Measurements from ENCODE around the gene SLC28A3. TPM values are rescaled to one million over a fixed set of nuclear protein-coding genes. Genes with fewer than 3 reads are reported as not detected.

The SLC28A3 gene
- total RNA-seq, 1 donor = 0.72 TPM

GRCh38 chr9:84354035-84354434 is 13.5 kb upstream of the SLC28A3 start:
- Histone ChIP-seq H2AFZ (ENCODE audit: low read length) (no peak overlapping the region), H3K36me3 (ENCODE audit: insufficient read depth, low read length) (no peaks in the 10 kb centered on the region), H3K4me3 (ENCODE audit: insufficient read depth, low read length) (no peak overlapping the region), H3K27me3 (ENCODE audit: insufficient read depth, low read length) (no peaks in the 10 kb centered on the region), H4K20me1 (ENCODE audit: insufficient read depth, low read length) (no peaks in the 10 kb centered on the region), H3K4me1 (ENCODE audit: insufficient read depth, low read length) (no peaks in the 10 kb centered on the region), H3K27ac (ENCODE audit: low read depth, low read length) (no peak overlapping the region), H3K4me2 (ENCODE audit: insufficient read depth, low read length) (no peak overlapping the region), H3K79me2 (ENCODE audit: insufficient read depth, low read length) (no peaks in the 10 kb centered on the region), H3K9me3 (ENCODE audit: low read depth, low read length) (no peaks in the 10 kb centered on the region)
- DNase-seq (ENCODE audit: insufficient read length, low spot score, missing footprints) = no peak
- no peak for TF ChIP-seq CTCF (IDR thresholded peaks at IDR 0.05; ENCODE audit: extremely low read depth, low read depth, low read length)

GRCh38 chr9:84349671-84350070 is 9.1 kb upstream of the SLC28A3 start:
- DNase-seq (ENCODE audit: insufficient read length, low spot score, missing footprints) = no peak
- Histone ChIP-seq H3K79me2 (ENCODE audit: insufficient read depth, low read length) (no peaks in the 10 kb centered on the region), H3K4me2 (ENCODE audit: insufficient read depth, low read length) (no peak overlapping the region)

GRCh38 chr9:84343111-84343521 is 2.6 kb upstream of the SLC28A3 start:
- no peak overlapping the region for H2AFZ ChIP-seq (ENCODE audit: low read length)
- DNase-seq (ENCODE audit: insufficient read length, low spot score, missing footprints) = peak; percentile 43
- H3K4me1 ChIP-seq (ENCODE audit: insufficient read depth, low read length) = peaks cover 3% of the 10 kb centered on the region
- no peaks in the 10 kb centered on the region for H3K9me3 ChIP-seq (ENCODE audit: low read depth, low read length)
- no peaks in the 10 kb centered on the region for H4K20me1 ChIP-seq (ENCODE audit: insufficient read depth, low read length)
- H3K4me2 ChIP-seq (ENCODE audit: insufficient read depth, low read length) = no peak overlapping the region
- H3K4me3 ChIP-seq (ENCODE audit: insufficient read depth, low read length) = no peak overlapping the region
- H3K79me2 ChIP-seq (ENCODE audit: insufficient read depth, low read length) = no peaks in the 10 kb centered on the region
- H3K27ac ChIP-seq (ENCODE audit: low read depth, low read length) = no peak overlapping the region
- no peak for TF ChIP-seq CTCF (IDR thresholded peaks at IDR 0.05; ENCODE audit: extremely low read depth, low read depth, low read length)
- H3K27me3 ChIP-seq (ENCODE audit: insufficient read depth, low read length) = no peaks in the 10 kb centered on the region
- H3K36me3 ChIP-seq (ENCODE audit: insufficient read depth, low read length) = no peaks in the 10 kb centered on the region

More at GRCh38 chr9:84349671-84350070, 9.1 kb upstream of the SLC28A3 start:
- Histone ChIP-seq H4K20me1 (ENCODE audit: insufficient read depth, low read length) (no peaks in the 10 kb centered on the region), H3K27ac (ENCODE audit: low read depth, low read length) (no peak overlapping the region), H3K9me3 (ENCODE audit: low read depth, low read length) (no peaks in the 10 kb centered on the region), H3K4me1 (ENCODE audit: insufficient read depth, low read length) (no peaks in the 10 kb centered on the region), H3K36me3 (ENCODE audit: insufficient read depth, low read length) (no peaks in the 10 kb centered on the region), H2AFZ (ENCODE audit: low read length) (no peak overlapping the region), H3K27me3 (ENCODE audit: insufficient read depth, low read length) (no peaks in the 10 kb centered on the region), H3K4me3 (ENCODE audit: insufficient read depth, low read length) (no peak overlapping the region)
- no peak for TF ChIP-seq CTCF (IDR thresholded peaks at IDR 0.05; ENCODE audit: extremely low read depth, low read depth, low read length)

GRCh38 chr9:84339962-84340361 is 596 bp downstream of the SLC28A3 start:
- no peak overlapping the region for H3K4me3 ChIP-seq (ENCODE audit: insufficient read depth, low read length)
- H3K27ac ChIP-seq (ENCODE audit: low read depth, low read length) = no peak overlapping the region
- DNase-seq (ENCODE audit: insufficient read length, low spot score, missing footprints) = no peak
- no peaks in the 10 kb centered on the region for H3K79me2 ChIP-seq (ENCODE audit: insufficient read depth, low read length)
- H4K20me1 ChIP-seq (ENCODE audit: insufficient read depth, low read length) = no peaks in the 10 kb centered on the region
- H3K4me1 ChIP-seq (ENCODE audit: insufficient read depth, low read length) = peaks cover 3% of the 10 kb centered on the region
- no peak overlapping the region for H2AFZ ChIP-seq (ENCODE audit: low read length)
- H3K27me3 ChIP-seq (ENCODE audit: insufficient read depth, low read length) = no peaks in the 10 kb centered on the region
- no peak for TF ChIP-seq CTCF (IDR thresholded peaks at IDR 0.05; ENCODE audit: extremely low read depth, low read depth, low read length)
- H3K9me3 ChIP-seq (ENCODE audit: low read depth, low read length) = no peaks in the 10 kb centered on the region
- H3K36me3 ChIP-seq (ENCODE audit: insufficient read depth, low read length) = no peaks in the 10 kb centered on the region
- no peak overlapping the region for H3K4me2 ChIP-seq (ENCODE audit: insufficient read depth, low read length)

All from osteoblast (primary cell).